Measurements from ENCODE around the gene DCAF7.

DCAF7 gene

GRCh38 chr17:63549946-63550816 lies at the start of gene DCAF7:
DCAF7 (plus strand) TSS chr17:63550477; CDS start chr17:63550678, 201 bp downstream.
- DNase-seq, result peak; percentile 98

GRCh38 chr17:63500543-63501390 lies 49.5 kb upstream of the DCAF7 start:
- DNase-seq, result no peak

DNA sequence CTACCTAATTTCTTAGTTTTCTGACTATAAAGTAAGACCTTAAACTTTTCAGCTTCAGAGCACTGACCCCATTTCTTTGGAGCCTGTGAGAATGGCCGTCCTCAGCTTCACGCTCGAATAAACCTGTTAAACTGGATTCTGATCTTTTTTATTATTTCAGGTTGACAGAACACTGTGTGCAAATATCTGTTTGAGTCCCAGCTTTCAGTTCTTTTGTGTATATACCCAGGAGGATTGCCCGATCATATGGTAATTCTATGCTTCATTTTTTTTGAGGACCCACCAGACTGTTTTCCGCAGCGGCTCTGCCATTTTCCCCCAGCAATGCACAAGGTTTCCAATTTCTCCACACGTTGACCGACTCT lies 47.0 kb upstream of the DCAF7 start:
- no peak for DNase-seq

DNA sequence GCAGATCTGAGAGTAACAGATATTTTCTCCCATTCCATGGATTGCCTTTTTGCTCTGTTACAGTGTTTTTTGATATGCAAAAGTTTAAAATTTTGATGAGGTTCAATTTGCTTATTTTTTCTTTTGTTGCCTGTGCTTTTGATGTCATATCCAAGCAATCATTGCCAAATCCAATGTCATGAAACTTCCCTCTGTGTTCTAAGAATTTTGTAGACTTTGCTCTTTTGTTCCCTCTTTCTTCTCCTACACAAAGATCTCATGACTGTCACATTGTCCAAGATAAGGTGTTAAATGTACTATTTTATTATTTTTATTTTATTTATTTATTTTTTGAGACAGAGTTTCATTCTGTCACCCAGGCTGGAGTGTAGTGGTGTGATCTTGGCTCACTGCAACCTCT lies 46.0 kb upstream of the DCAF7 start:
- no peak for DNase-seq

DNA sequence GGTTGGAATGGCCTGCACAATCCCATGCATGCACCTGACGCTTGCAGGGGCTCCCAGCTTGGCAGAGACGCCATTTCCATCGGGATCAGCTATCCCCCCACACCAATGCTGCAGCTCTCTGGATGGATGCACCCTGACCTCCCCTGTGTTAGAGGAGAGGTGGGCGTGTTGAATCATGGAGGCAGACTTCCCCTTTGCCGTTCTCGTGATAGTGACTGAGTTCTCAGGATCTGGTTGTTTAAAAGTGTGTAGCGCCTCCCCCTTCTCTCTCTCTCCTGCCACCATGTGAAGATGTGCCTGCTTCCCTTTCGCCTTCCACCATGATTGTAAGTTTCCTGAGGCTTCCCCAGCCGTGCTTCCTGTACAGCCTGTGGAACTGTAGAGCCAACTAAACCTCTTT lies 44.9 kb upstream of the DCAF7 start:
- DNase-seq, result no peak

- no peak for DNase-seq
Observed at GRCh38 chr17:63506627-63507026, 43.6 kb upstream of the DCAF7 start.

- DNase-seq, result no peak
Observed at GRCh38 chr17:63511331-63511730, 38.9 kb upstream of the DCAF7 start.

DNA sequence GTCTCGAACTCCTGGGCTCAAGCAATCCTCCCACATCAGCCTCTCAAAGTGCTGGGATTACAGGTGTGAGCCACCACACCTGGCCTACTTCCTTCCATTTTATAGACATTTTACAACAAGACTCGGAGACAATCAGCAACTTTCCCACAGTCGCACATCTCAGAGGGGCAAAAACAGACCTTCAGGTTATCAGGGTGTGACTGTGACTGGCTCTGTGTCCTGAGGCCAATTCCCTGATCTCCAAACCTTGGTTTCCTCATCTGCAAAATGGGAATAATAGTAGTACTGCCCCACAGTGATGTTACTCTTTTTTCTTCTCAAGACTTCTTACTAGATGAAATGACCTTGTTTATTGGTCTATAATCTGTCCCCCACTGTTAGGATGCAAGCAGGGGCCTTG lies 37.9 kb upstream of the DCAF7 start:
- DNase-seq, result no peak

DNA sequence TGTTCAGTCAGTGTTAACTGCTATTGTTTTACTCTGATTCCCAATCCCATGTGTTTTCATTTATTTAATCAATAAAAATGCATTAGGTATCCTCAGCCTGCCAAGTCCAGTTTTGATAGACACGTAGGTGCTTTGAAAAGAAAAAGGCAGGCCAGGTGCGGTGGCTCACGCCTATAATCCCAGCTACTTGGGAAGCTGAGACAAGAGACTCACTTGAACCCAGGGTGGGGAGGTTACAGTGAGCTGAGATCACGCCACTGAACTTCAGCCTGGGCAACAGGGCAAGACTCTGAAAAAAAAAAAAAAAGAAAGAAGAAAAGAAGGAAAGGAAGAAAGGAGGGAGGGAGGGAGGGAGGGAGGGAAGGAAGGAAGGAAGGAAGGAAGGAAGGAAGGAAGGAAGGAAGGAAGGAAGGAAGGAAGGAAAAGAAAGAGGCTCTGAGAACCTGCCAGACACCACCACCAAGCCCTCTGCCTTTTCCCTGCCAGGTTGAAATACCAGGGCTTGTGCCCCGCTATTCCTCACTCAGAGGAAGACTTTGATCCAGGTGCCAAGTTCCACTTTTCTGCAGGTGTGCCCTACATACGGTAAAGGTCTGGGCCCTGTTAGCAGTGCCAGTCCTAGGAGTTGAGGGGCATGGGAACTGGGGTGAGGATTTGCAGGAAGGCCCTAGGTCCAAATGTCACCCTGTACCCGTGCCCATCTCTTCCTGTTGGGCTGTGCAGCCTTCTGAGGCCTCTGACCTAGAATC lies 37.2 kb upstream of the DCAF7 start:
- no peak for DNase-seq

GRCh38 chr17:63514477-63514876 lies 35.8 kb upstream of the DCAF7 start:
- no peak for DNase-seq

DNA sequence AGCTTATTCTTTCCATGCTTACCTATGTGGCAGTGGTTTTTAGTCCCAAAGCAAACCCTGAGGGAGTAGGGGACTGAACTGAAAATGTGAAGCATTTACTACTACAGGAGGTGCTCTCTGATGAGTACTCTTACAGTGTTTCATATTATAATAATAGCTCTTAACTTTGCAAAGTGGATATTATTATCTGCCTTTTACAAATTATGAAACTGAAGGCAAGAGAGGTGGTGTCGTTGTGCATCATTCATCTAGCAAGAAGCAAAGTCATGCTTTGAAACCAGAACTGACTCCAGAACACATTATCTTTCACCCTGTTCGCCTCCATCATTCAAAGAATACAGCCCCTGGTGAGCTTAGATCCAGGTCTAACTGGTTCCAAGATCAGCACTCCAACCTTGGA lies 35.3 kb upstream of the DCAF7 start:
- DNase-seq, result no peak

DNA sequence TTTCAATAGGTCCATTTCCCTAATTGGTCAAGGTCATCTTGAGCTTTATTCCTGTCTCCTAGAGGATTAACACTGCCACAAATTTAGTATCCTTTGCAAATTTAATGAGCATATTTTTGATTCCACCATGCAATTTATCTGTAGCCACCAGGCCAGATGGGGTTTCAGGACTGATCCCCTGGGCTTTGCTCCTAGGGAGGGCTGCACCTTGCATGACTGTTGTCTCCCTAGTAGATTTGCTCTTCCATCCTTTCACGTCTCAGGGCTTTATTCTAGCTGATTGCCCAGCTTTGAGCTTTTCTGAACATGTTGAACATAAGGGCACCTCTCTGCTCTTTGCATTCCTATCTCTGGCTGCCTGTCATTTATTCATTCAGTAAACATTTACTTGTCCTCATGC lies 34.9 kb upstream of the DCAF7 start:
- DNase-seq, result no peak

- DNase-seq, result no peak
Observed at GRCh38 chr17:63516910-63517824, 33.1 kb upstream of the DCAF7 start.

GRCh38 chr17:63517825-63518534 lies 32.3 kb upstream of the DCAF7 start:
- DNase-seq, result no peak

DNA sequence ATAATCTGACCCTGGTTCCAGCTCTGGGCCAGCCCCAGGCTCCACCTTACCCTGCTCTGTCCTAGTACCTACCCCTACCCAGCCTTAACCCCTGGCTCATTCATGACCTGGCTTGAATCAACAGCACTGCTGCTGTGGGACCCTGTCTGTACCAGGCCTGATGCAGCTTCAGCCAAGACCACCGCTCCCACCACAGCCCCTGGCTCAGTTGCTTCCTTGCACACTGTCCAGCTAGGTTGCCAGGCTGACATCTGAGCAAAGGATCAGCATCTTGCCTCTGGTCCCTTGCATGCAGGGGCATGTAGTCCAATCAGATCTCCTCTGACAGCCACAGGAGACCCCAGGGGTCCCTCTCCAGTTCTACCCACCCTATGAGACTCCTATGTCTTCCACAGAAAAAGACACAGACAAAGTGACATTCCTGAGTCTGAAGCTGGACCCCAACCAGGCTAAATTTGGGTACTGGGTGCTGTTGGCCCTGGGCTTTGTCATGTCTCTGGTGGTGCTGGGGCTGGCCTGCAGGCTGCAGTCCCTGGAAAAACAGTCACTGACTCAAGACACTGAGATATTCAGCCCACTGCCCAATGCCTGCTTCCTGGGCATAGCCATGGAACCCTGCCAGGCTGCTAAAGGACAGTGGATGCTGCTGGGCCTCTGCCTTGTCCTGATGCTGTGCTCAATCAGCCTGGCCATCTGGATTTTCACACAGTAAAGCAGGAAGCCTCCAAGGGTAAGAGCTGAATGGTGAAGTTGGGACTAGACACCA lies 31.0 kb upstream of the DCAF7 start:
- no peak for DNase-seq

- no peak for DNase-seq
Observed at GRCh38 chr17:63519972-63520882, 30.1 kb upstream of the DCAF7 start.

DNA sequence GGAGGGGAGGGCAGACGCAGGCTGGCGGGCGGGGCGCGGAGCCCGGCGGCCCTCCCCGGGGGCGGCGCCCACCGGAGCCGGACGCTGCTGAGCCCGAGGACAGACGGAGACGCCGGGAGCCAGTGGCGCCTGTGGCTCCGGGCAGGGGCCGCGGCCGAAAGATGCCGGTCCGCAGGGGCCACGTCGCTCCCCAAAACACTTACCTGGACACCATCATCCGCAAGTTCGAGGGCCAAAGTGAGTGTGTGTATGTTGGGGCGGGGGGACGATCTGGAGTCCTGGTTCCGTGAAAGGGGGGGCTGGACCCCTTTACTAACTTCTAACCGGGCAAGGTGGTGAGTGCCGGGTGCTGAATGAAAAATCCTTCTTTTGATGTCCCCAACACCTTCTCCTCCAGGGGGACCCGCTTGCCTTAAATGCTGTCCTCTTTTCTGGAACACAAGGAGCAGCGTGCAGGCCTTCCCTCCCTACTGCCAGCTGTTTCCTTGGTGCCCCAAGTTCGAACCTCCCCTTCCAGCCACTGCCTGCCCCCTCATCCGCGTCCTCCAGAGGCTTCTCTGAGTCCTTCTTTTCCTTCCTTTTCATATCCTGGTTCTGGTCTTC lies 26.9 kb upstream of the DCAF7 start, which contains the start of gene KCNH6:
TSS of gene KCNH6 (plus strand) at position 106 of the 603 bp plus-strand sequence. CDS start at position 162, 56 bp downstream.
- DNase-seq, result no peak

GRCh38 chr17:63524051-63524450 lies 26.2 kb upstream of the DCAF7 start:
- no peak for DNase-seq
